GM23338 (cell line): Measurements from ENCODE around the gene RNF150. TPM values are rescaled to one million over a fixed set of nuclear protein-coding genes. Genes with fewer than 3 reads are reported as not detected.

Experiments
- ATAC-seq: fragments of 200-7000 bp; cut with Tn5 transposase; 3 replicates; pipeline ENCODE4 v1.9.1; 2020
- DNase-seq: peaks from one replicate; pipeline ENCODE4 v3.0.0-alpha.2; 2015; ENCODE audit warnings: low spot score
- H2AFZ ChIP-seq: fragments of 200-600 bp; sonication (generic); 2 replicates; pipeline ENCODE4 v1.8.0; 2016; ENCODE audit warnings: antibody characterized with exemption, mild to moderate bottlenecking, moderate library complexity
- H3F3A ChIP-seq: fragments of 200-600 bp; sonication (generic); replicated peaks from 2 replicates; pipeline ENCODE4 v1.8.0; 2017; ENCODE audit warnings: antibody characterized with exemption, mixed run types, low read depth
- H3K27ac ChIP-seq: fragments of 200-600 bp; sonication (generic); 2 replicates; pipeline ENCODE4 v1.6.1; 2016; ENCODE audit warnings: low read depth
- H3K27me3 ChIP-seq: fragments of 200-600 bp; sonication (generic); 2 replicates; pipeline ENCODE4 v1.8.0; 2016; ENCODE audit warnings: mild to moderate bottlenecking, mixed run types, moderate library complexity; ENCODE audit not compliant: insufficient read depth
- H3K36me3 ChIP-seq: fragments of 200-600 bp; sonication (generic); 2 replicates; pipeline ENCODE4 v1.8.0; 2016; ENCODE audit warnings: mild to moderate bottlenecking; ENCODE audit not compliant: insufficient read depth
- H3K4me1 ChIP-seq: fragments of 200-600 bp; sonication (generic); 2 replicates; pipeline ENCODE4 v1.8.0; 2016; ENCODE audit warnings: mild to moderate bottlenecking, moderate library complexity; ENCODE audit not compliant: insufficient read depth
- H3K4me2 ChIP-seq: fragments of 200-600 bp; sonication (generic); 2 replicates; pipeline ENCODE4 v1.7.1; 2017; ENCODE audit warnings: mixed run types
- H3K4me3 ChIP-seq: fragments of 200-600 bp; sonication (generic); 2 replicates; pipeline ENCODE4 v1.6.1; 2016; ENCODE audit warnings: mixed run types
- H3K79me2 ChIP-seq: fragments of 200-600 bp; sonication (generic); replicated peaks from 2 replicates; pipeline ENCODE4 v1.8.0; 2017; ENCODE audit warnings: mild to moderate bottlenecking; ENCODE audit not compliant: insufficient read depth
- H3K9me2 ChIP-seq: fragments of 200-600 bp; sonication (generic); 2 replicates; pipeline ENCODE4 v1.8.0; 2017; ENCODE audit not compliant: insufficient read depth
- H4K20me1 ChIP-seq: fragments of 200-600 bp; sonication (generic); replicated peaks from 2 replicates; pipeline ENCODE4 v1.8.0; 2017; ENCODE audit warnings: mild to moderate bottlenecking; ENCODE audit not compliant: insufficient read depth
- H3K27ac Mint-ChIP-seq: 2 replicates; pipeline ENCODE4 v1.8.0; 2020; ENCODE audit warnings: inconsistent platforms, mild to moderate bottlenecking, moderate library complexity, mixed read lengths
- H3K27me3 Mint-ChIP-seq: 3 replicates; pipeline ENCODE4 v1.8.0; 2022; ENCODE audit warnings: low read depth, mild to moderate bottlenecking, moderate library complexity, mixed read lengths, inconsistent platforms; ENCODE audit not compliant: insufficient read depth, poor library complexity
- H3K36me3 Mint-ChIP-seq: 3 replicates; pipeline ENCODE4 v1.8.0; 2021; ENCODE audit warnings: low read depth, mild to moderate bottlenecking, inconsistent platforms, moderate library complexity, mixed read lengths
- H3K4me1 Mint-ChIP-seq: 3 replicates; pipeline ENCODE4 v1.8.0; 2020; ENCODE audit warnings: mild to moderate bottlenecking, inconsistent platforms, mixed read lengths
- H3K4me3 Mint-ChIP-seq: 3 replicates; pipeline ENCODE4 v1.8.0; 2021; ENCODE audit warnings: moderate library complexity, mild to moderate bottlenecking, inconsistent platforms, mixed read lengths
- H3K9me3 Mint-ChIP-seq: 3 replicates; pipeline ENCODE4 v1.8.0; 2020; ENCODE audit warnings: moderate library complexity, mild to moderate bottlenecking, inconsistent platforms, mixed read lengths
- CTCF ChIP-seq, 2 experiments: fragments of 200-600 bp in 1 of 2; sonication (generic) in 1 of 2; conservative IDR thresholded peaks; 2 replicates each; pipeline versions ENCODE4 v1.5.1 to v1.6.1; 2016 to 2017; ENCODE audit warnings: antibody characterized with exemption in 2 of 2, low read depth in 2 of 2, mild to moderate bottlenecking in 2 of 2, moderate library complexity in 1 of 2
- NANOG ChIP-seq: IDR thresholded peaks from 2 replicates; pipeline ENCODE4 v1.6.1; 2016; ENCODE audit warnings: antibody characterized with exemption, borderline replicate concordance
- POLR2AphosphoS5 ChIP-seq: IDR thresholded peaks from 2 replicates; pipeline ENCODE4 v1.6.1; 2016; ENCODE audit warnings: antibody characterized with exemption, low read depth
- REST ChIP-seq: IDR thresholded peaks from one replicate; pipeline ENCODE4 v1.6.1; 2018; ENCODE audit warnings: antibody characterized with exemption; ENCODE audit not compliant: unreplicated experiment
- STAT1 ChIP-seq: IDR thresholded peaks from one replicate; pipeline ENCODE4 v1.6.1; 2016; ENCODE audit warnings: antibody characterized with exemption; ENCODE audit not compliant: unreplicated experiment
- ZNF114 ChIP-seq: fragments of 250-450 bp; sonication (Bioruptor Pico); IDR thresholded peaks from 2 replicates; pipeline ENCODE4 v1.5.0; 2020; ENCODE audit warnings: mild to moderate bottlenecking, moderate library complexity
- ZNF331 ChIP-seq: fragments of 250-450 bp; sonication (Bioruptor Pico); IDR thresholded peaks from 2 replicates; pipeline ENCODE4 v1.5.0; 2020; ENCODE audit warnings: low read depth, mild to moderate bottlenecking, moderate library complexity
- ZNF462 ChIP-seq: fragments of 250-450 bp; sonication (Bioruptor Pico); IDR thresholded peaks from 2 replicates; pipeline ENCODE4 v1.5.0; 2020; ENCODE audit warnings: mild to moderate bottlenecking, moderate library complexity
- polyA plus RNA-seq: library from polyadenylated mRNA; unstranded; fragments of >200 nt; fragmentation: Nextera tagmentation; extraction: Ambion mirVana; gene quantifications from 2 replicates; pipeline ENCODE4 v1.2.1, GENCODE V29; 2016
- total RNA-seq: library from RNA; depleted of rRNA; stranded (reverse); fragments of >200 nt; shearing (Covaris generic); gene quantifications from 2 replicates; pipeline ENCODE4 v1.2.3, GENCODE V29; 2014

RNF150 gene
- total and polyA plus RNA-seq, 2 experiments from 2014 or later = 1.3 to 6.1 TPM

GRCh38 chr4:141019768-141020167 is 113.5 kb downstream of the RNF150 start (continued):
- no peak for TF ChIP-seq REST

- no peak overlapping the region for H3K4me2 ChIP-seq
- no peaks in the 10 kb centered on the region for H3F3A ChIP-seq
- H3K9me3 Mint-ChIP-seq = no peaks in the 10 kb centered on the region
- H3K4me1 Mint-ChIP-seq = 0 out of 3 replicates have a peak, but pooled peaks cover 4% of the 10 kb centered on the region
- H3K4me3 ChIP-seq = no peak overlapping the region
- peaks cover 5% of the 10 kb centered on the region; the same call in 1 of the 2 replicates for H3K9me2 ChIP-seq
- H3K4me1 ChIP-seq = 0 out of 2 replicates have a peak, but pooled peaks cover 3% of the 10 kb centered on the region
- no peaks in the 10 kb centered on the region for H3K27me3 Mint-ChIP-seq
- DNase-seq (peak; percentile 16), ATAC-seq (peak; percentile 48; the same call in 2 of the 3 replicates)
- H3K27ac Mint-ChIP-seq = no peak overlapping the region
- H2AFZ ChIP-seq = no peak overlapping the region
- no peaks in the 10 kb centered on the region for H3K36me3 ChIP-seq
- H3K79me2 ChIP-seq = no peaks in the 10 kb centered on the region
- no peak overlapping the region for H3K4me3 Mint-ChIP-seq
- TF ChIP-seq REST (no peak), NANOG (no peak), CTCF (conservative IDR thresholded peaks at IDR 0.05; ENCODE audit: low read depth in 2 of 2) (no peak), ZNF462 (CRISPR knock-in tag) (no peak), ZNF331 (no peak), POLR2AphosphoS5 (no peak), ZNF114 (CRISPR knock-in tag) (no peak), STAT1 (no peak)
- no peaks in the 10 kb centered on the region for H3K27me3 ChIP-seq
- no peaks in the 10 kb centered on the region for H3K36me3 Mint-ChIP-seq
- H3K27ac ChIP-seq = no peak overlapping the region
- H4K20me1 ChIP-seq = no peaks in the 10 kb centered on the region
These were observed 117.0 kb downstream of the RNF150 start for GRCh38 chr4:141016117-141016798.
